ENCODE data around the gene MOSPD3.

DNA sequence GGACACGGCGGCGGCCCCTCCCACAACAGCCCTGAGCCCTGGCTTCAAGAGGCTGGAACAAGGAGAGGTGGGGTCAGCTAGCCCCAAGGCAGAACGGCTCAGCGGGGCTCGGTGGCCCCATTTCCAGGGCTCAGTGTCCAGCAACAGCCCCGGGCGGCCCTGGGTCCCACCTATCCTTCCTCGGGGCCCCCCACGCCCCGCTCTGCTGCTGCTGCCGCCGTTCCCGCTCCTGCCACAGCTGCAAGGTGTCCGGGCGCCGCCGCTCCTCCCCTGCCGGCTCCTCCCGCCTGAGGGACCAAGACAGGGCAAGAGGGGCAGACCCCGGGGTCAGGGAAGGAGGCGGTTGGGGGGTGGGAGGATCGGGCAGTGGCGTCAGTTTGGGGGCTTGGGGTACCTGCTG is 35.2 kb upstream of the MOSPD3 start:
- TF ChIP-seq, protein P1, sequence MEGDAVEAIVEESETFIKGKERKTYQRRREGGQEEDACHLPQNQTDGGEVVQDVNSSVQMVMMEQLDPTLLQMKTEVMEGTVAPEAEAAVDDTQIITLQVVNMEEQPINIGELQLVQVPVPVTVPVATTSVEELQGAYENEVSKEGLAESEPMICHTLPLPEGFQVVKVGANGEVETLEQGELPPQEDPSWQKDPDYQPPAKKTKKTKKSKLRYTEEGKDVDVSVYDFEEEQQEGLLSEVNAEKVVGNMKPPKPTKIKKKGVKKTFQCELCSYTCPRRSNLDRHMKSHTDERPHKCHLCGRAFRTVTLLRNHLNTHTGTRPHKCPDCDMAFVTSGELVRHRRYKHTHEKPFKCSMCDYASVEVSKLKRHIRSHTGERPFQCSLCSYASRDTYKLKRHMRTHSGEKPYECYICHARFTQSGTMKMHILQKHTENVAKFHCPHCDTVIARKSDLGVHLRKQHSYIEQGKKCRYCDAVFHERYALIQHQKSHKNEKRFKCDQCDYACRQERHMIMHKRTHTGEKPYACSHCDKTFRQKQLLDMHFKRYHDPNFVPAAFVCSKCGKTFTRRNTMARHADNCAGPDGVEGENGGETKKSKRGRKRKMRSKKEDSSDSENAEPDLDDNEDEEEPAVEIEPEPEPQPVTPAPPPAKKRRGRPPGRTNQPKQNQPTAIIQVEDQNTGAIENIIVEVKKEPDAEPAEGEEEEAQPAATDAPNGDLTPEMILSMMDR (conservative IDR thresholded peaks at IDR 0.05; ENCODE audit: low read length), result no peak
- TF ChIP-seq EZH2phosphoT487 (IDR thresholded peaks at IDR 0.05; ENCODE audit: borderline replicate concordance, low read depth, low read length), result no peak

All from OCI-LY7 (cell line).